Bronchial epithelial cell (primary cell): ENCODE measurements around the gene GAL3ST1. TPM values are rescaled to one million over a fixed set of nuclear protein-coding genes. Genes with fewer than 3 reads are reported as not detected.
"Not testable (repeated sequence)": the region's sequence is repeated elsewhere in the genome, so short reads cannot be mapped to it uniquely, and the experiment has no call there.

Experiments used
- DNase-seq: peaks from one replicate; pipeline ENCODE4 v3.0.0-alpha.2; 2010; ENCODE audit warnings: low read depth
- FAIRE-seq: peaks from 2 replicates; lab custom pipeline; 2011; peaks lifted over from hg19 to GRCh38; lab: Jason Lieb, UNC
- H3K27me3 ChIP-seq: 2 replicates; pipeline ENCODE4 v1.5.1; 2011; ENCODE audit warnings: low read length; ENCODE audit not compliant: control insufficient read depth, insufficient read depth
- H3K36me3 ChIP-seq: 2 replicates; pipeline ENCODE4 v1.5.1; 2011; ENCODE audit warnings: low read length; ENCODE audit not compliant: control insufficient read depth, insufficient read depth
- H3K4me3 ChIP-seq: 2 replicates; pipeline ENCODE4 v1.5.1; 2011; ENCODE audit warnings: mild to moderate bottlenecking, low read depth, low read length, control low read depth
- total RNA-seq: library from RNA; depleted of rRNA; stranded (reverse); fragments of >200 nt; gene quantifications from 2 replicates; pipeline ENCODE4 v1.2.1, GENCODE V29; 2014
- TF ChIP-seq, protein P1 (sequence below): IDR thresholded peaks from 2 replicates; pipeline ENCODE4 v1.5.1; 2011; ENCODE audit warnings: mild to moderate bottlenecking, moderate library complexity, low read length, control low read depth, inconsistent platforms; ENCODE audit not compliant: insufficient read depth, severe bottlenecking

GAL3ST1 gene
- total RNA-seq, 1 donor from 2014 or later, result 0.26 TPM

DNA sequence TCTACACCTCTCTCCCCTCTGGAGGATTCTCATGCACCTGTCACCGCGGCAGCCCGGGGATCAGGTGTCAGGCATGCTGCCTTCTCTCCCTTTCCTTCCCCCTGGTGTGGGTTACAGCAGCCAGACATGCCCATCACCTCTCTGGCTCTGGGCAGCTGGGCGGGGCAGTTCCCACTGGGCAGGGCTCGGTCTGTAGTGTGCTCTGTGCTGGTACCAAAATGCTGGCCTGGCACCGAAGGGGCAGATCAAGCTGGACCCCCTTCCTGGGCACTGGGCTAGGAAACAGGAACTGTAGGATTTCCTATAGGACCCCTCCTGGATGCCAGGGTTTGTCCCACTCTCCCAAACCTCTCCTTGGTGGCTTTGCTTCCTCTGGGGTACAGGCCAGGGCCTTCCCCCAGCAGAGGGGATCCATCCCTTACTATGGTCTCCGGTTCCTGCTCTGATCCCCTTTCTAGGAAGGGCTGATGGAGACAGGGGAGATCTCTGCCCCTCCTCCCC lies 821 bp downstream of the GAL3ST1 start:
- Histone ChIP-seq H3K4me3 (no peak overlapping the region), H3K36me3 (peaks cover 14% of the 10 kb centered on the region), H3K27me3 (peaks cover 2% of the 10 kb centered on the region)
- FAIRE-seq, result no peak
- TF ChIP-seq, protein P1, sequence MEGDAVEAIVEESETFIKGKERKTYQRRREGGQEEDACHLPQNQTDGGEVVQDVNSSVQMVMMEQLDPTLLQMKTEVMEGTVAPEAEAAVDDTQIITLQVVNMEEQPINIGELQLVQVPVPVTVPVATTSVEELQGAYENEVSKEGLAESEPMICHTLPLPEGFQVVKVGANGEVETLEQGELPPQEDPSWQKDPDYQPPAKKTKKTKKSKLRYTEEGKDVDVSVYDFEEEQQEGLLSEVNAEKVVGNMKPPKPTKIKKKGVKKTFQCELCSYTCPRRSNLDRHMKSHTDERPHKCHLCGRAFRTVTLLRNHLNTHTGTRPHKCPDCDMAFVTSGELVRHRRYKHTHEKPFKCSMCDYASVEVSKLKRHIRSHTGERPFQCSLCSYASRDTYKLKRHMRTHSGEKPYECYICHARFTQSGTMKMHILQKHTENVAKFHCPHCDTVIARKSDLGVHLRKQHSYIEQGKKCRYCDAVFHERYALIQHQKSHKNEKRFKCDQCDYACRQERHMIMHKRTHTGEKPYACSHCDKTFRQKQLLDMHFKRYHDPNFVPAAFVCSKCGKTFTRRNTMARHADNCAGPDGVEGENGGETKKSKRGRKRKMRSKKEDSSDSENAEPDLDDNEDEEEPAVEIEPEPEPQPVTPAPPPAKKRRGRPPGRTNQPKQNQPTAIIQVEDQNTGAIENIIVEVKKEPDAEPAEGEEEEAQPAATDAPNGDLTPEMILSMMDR, result no peak
- DNase-seq, result no peak

DNA sequence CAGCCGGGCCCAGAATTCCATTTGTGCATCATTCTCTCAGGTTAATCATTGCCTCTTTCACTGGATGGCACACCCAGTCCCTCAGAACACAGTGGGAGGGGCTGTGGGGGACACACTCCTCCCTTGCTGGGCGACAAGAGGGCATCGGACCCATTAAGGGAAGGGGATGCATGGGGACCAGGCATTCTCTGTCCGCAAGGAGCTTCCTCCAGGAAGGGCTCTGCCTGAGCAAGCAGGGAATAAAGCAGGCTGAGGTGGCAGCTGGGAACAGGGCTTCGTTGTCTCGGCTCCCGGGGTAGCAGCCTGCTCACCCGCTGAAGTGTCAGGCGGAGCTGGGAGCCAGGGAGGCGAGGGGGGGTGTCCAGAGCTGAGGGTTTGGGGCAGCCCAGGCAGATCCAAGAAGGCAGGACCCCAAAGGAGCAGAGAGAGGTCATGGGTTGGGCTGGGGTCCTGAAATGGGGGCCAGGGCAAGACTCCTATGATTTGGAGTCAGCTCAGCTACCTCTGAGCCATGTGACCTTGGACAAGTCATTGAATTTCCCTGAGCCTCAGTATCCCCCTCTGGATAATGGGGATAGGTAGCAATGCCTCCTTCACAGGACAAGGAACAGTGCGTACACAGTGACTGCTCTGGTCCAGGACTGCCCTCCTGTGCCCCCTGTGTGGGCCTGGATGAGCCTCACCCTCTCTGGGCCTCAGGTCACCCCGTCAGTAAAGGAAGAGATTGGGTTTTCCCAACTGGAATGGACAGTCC lies 1.4 kb downstream of the GAL3ST1 start:
- DNase-seq (no peak), FAIRE-seq (no peak)
- Histone ChIP-seq H3K4me3 (no peak overlapping the region), H3K36me3 (peaks cover 13% of the 10 kb centered on the region), H3K27me3 (peaks cover 2% of the 10 kb centered on the region)
- TF ChIP-seq, protein P1, result no peak

- TF ChIP-seq, protein P1, result no peak
- Histone ChIP-seq H3K4me3 (no peak overlapping the region), H3K27me3 (peaks cover 2% of the 10 kb centered on the region), H3K36me3 (peaks cover 8% of the 10 kb centered on the region)
- no peak for DNase-seq
- FAIRE-seq, result no peak
These were observed 2.3 kb downstream of the GAL3ST1 start for GRCh38 chr22:30572210-30572609.

- Histone ChIP-seq H3K27me3 (no peaks in the 10 kb centered on the region), H3K36me3 (no peaks in the 10 kb centered on the region), H3K4me3 (no peak overlapping the region)
- FAIRE-seq (no peak), DNase-seq (no peak)
- TF ChIP-seq, protein P1, result no peak
These were observed 4.7 kb downstream of the GAL3ST1 start for GRCh38 chr22:30569674-30570202.

- H3K4me3 ChIP-seq, result no peak overlapping the region
- H3K36me3 ChIP-seq, result no peaks in the 10 kb centered on the region
- TF ChIP-seq, protein P1, result no peak
- H3K27me3 ChIP-seq, result no peaks in the 10 kb centered on the region
- FAIRE-seq (no peak), DNase-seq (no peak)
These were observed 6.2 kb downstream of the GAL3ST1 start for GRCh38 chr22:30568137-30568805.

DNA sequence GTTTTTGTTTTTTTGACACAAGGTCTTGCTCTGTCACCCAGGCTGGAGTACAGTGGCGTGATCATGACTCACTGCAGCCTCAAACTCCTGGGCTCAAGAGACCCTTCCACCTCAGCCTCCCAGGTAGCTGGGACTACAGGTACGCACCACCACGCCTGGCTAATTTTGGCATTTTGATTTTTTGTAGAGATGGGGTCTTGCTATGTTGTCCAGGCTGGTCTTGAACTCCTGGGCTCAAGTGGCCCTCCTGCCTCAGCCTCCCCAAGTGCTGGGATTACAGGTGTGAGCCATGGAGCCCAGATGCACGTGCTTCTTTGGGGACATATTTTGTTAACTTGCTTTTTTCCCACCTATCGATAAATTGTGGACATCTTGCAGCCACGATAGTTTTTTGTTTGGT lies 7.2 kb downstream of the GAL3ST1 start:
- not testable (repeated sequence) for H3K27me3 ChIP-seq, H3K36me3 ChIP-seq, DNase-seq, FAIRE-seq, H3K4me3 ChIP-seq
